HUES48 (cell line): ENCODE results near the gene ATCAY.
"Not testable (repeated sequence)": the region's sequence is repeated elsewhere in the genome, so short reads cannot be mapped to it uniquely, and the experiment has no call there.

Experiments
- H3K27ac ChIP-seq: one replicate; pipeline ENCODE4 v1.7.0; 2013; ENCODE audit warnings: low read depth, low read length, inconsistent platforms
- H3K27me3 ChIP-seq: 2 replicates; pipeline ENCODE4 v1.6.1; 2013; ENCODE audit warnings: mild to moderate bottlenecking, low read length; ENCODE audit not compliant: control insufficient read depth, insufficient read depth
- H3K36me3 ChIP-seq: 2 replicates; pipeline ENCODE4 v1.6.1; 2013; ENCODE audit warnings: low read length; ENCODE audit not compliant: control insufficient read depth, insufficient read depth
- H3K4me1 ChIP-seq: 2 replicates; pipeline ENCODE4 v1.6.1; 2013; ENCODE audit warnings: mild to moderate bottlenecking, low read length; ENCODE audit not compliant: control insufficient read depth, insufficient read depth
- H3K4me3 ChIP-seq: 2 replicates; pipeline ENCODE4 v1.5.1; 2013; ENCODE audit warnings: mild to moderate bottlenecking, low read depth, low read length
- H3K9ac ChIP-seq: 2 replicates; pipeline ENCODE4 v1.6.1; 2013; ENCODE audit warnings: mild to moderate bottlenecking, low read depth, low read length, moderate library complexity
- H3K9me3 ChIP-seq: 2 replicates; pipeline ENCODE4 v1.6.1; 2013; ENCODE audit warnings: low read length; ENCODE audit not compliant: control insufficient read depth, insufficient read depth

The ATCAY gene

GRCh38 chr19:3964256-3965194, 84.0 kb downstream of the ATCAY start:
- Histone ChIP-seq H3K4me3 (no peak overlapping the region), H3K27me3 (no peaks in the 10 kb centered on the region), H3K27ac (peak overlapping the region; percentile 19), H3K4me1 (peaks cover 12% of the 10 kb centered on the region), H3K36me3 (peaks cover 89% of the 10 kb centered on the region), H3K9ac (no peak overlapping the region), H3K9me3 (no peaks in the 10 kb centered on the region)

GRCh38 chr19:3966051-3967017, 85.8 kb downstream of the ATCAY start:
- Histone ChIP-seq H3K9me3 (no peaks in the 10 kb centered on the region), H3K36me3 (peaks cover 71% of the 10 kb centered on the region), H3K27me3 (no peaks in the 10 kb centered on the region), H3K4me1 (peaks cover 16% of the 10 kb centered on the region), H3K4me3 (no peak overlapping the region), H3K9ac (no peak overlapping the region), H3K27ac (peak overlapping the region; percentile 23)

- H3K4me1 ChIP-seq, result peaks cover 16% of the 10 kb centered on the region
- H3K36me3 ChIP-seq, result peaks cover 62% of the 10 kb centered on the region
- H3K27ac ChIP-seq, result peak overlapping the region; percentile 98
- H3K9me3 ChIP-seq, H3K4me3 ChIP-seq, H3K27me3 ChIP-seq: not testable (repeated sequence)
- peak overlapping the region; percentile 62; the same call in 1 of the 2 replicates for H3K9ac ChIP-seq
Measured at GRCh38 chr19:3967983-3968382, 87.5 kb downstream of the ATCAY start.

GRCh38 chr19:3968556-3969434, 88.3 kb downstream of the ATCAY start:
- peak overlapping the region; percentile 85 for H3K4me3 ChIP-seq
- peak overlapping the region; percentile 98 for H3K27ac ChIP-seq
- H3K27me3 ChIP-seq, result no peaks in the 10 kb centered on the region
- H3K4me1 ChIP-seq, result peaks cover 16% of the 10 kb centered on the region
- no peaks in the 10 kb centered on the region for H3K9me3 ChIP-seq
- H3K9ac ChIP-seq, result peak overlapping the region; percentile 87
- peaks cover 53% of the 10 kb centered on the region for H3K36me3 ChIP-seq

- Histone ChIP-seq H3K4me1 (peaks cover 16% of the 10 kb centered on the region), H3K27ac (peak overlapping the region; percentile 98), H3K36me3 (peaks cover 47% of the 10 kb centered on the region), H3K4me3 (peak overlapping the region; percentile 85), H3K27me3 (no peaks in the 10 kb centered on the region), H3K9ac (peak overlapping the region; percentile 87), H3K9me3 (no peaks in the 10 kb centered on the region)
Measured at GRCh38 chr19:3969435-3970312, 89.2 kb downstream of the ATCAY start.

GRCh38 chr19:3970313-3970807, 89.9 kb downstream of the ATCAY start:
- H3K27ac ChIP-seq, result peak overlapping the region; percentile 98
- H3K4me1 ChIP-seq, result peaks cover 16% of the 10 kb centered on the region
- peak overlapping the region; percentile 85 for H3K4me3 ChIP-seq
- peak overlapping the region; percentile 87 for H3K9ac ChIP-seq
- H3K27me3 ChIP-seq, result no peaks in the 10 kb centered on the region
- peaks cover 45% of the 10 kb centered on the region for H3K36me3 ChIP-seq
- no peaks in the 10 kb centered on the region for H3K9me3 ChIP-seq

- Histone ChIP-seq H3K9ac (peak within 1 kb of the TSS; percentile 87), H3K4me3 (peak within 1 kb of the TSS; percentile 85), H3K4me1 (peaks cover 16% of the 10 kb centered on the region), H3K9me3 (no peaks in the 10 kb centered on the region), H3K36me3 (peaks cover 45% of the 10 kb centered on the region), H3K27ac (peak within 1 kb of the TSS; percentile 98), H3K27me3 (no peaks in the 10 kb centered on the region)
Measured at GRCh38 chr19:3970808-3971598, 90.5 kb downstream of the ATCAY start, which contains the start of gene DAPK3. DAPK3 (minus strand) TSS chr19:3971099; CDS start chr19:3969735, 1,364 bp downstream.

GRCh38 chr19:3975144-3975543, 94.7 kb downstream of the ATCAY start:
- H3K4me3 ChIP-seq, result no peak overlapping the region
- H3K9me3 ChIP-seq, result no peaks in the 10 kb centered on the region
- no peaks in the 10 kb centered on the region for H3K27me3 ChIP-seq
- H3K27ac ChIP-seq, result no peak overlapping the region
- H3K36me3 ChIP-seq, result peaks cover 58% of the 10 kb centered on the region
- no peak overlapping the region for H3K9ac ChIP-seq
- no peaks in the 10 kb centered on the region for H3K4me1 ChIP-seq

GRCh38 chr19:3975637-3976087, 95.2 kb downstream of the ATCAY start:
- H3K27ac ChIP-seq, result no peak overlapping the region
- H3K9me3 ChIP-seq, result no peaks in the 10 kb centered on the region
- H3K4me1 ChIP-seq, result no peaks in the 10 kb centered on the region
- H3K9ac ChIP-seq, result no peak overlapping the region
- no peak overlapping the region for H3K4me3 ChIP-seq
- no peaks in the 10 kb centered on the region for H3K27me3 ChIP-seq
- peaks cover 63% of the 10 kb centered on the region for H3K36me3 ChIP-seq
